Astrocyte (in vitro differentiated cells and primary cell): ENCODE measurements around the gene MRPS25. TPM values are rescaled to one million over a fixed set of nuclear protein-coding genes. Genes with fewer than 3 reads are reported as not detected.
A peak's percentile ranks its signal among the peaks of the same experiment; 100 is the strongest.

Experiments
- DNase-seq: peaks from one replicate; pipeline ENCODE4 v3.0.0-alpha.2; 2010; ENCODE audit warnings: low read depth
- FAIRE-seq: peaks from 2 replicates; lab custom pipeline; 2011; peaks lifted over from hg19 to GRCh38; lab: Jason Lieb, UNC
- H2AFZ ChIP-seq: 2 replicates; pipeline ENCODE4 v1.6.0; 2012; ENCODE audit warnings: low read depth, low read length, inconsistent platforms
- H3K27ac ChIP-seq: 2 replicates; pipeline ENCODE4 v1.5.1; 2011; ENCODE audit warnings: low read depth, low read length, inconsistent platforms
- H3K27me3 ChIP-seq: 2 replicates; pipeline ENCODE4 v1.6.0; 2011; ENCODE audit warnings: low read length, inconsistent platforms; ENCODE audit not compliant: insufficient read depth
- H3K36me3 ChIP-seq: 2 replicates; pipeline ENCODE4 v1.5.1; 2011; ENCODE audit warnings: low read length, inconsistent platforms; ENCODE audit not compliant: insufficient read depth
- H3K4me1 ChIP-seq: 2 replicates; pipeline ENCODE4 v1.5.1; 2011; ENCODE audit warnings: low read length, inconsistent platforms; ENCODE audit not compliant: insufficient read depth
- H3K4me2 ChIP-seq: 2 replicates; pipeline ENCODE4 v1.6.0; 2012; ENCODE audit warnings: low read length, inconsistent platforms
- H3K4me3 ChIP-seq: 2 replicates; pipeline ENCODE4 v1.5.1; 2011; ENCODE audit warnings: low read depth, mild to moderate bottlenecking, low read length, inconsistent platforms; ENCODE audit not compliant: insufficient read depth
- H3K79me2 ChIP-seq: 2 replicates; pipeline ENCODE4 v1.6.0; 2012; ENCODE audit warnings: mild to moderate bottlenecking, low read length, inconsistent platforms; ENCODE audit not compliant: insufficient read depth
- H3K9ac ChIP-seq: 2 replicates; pipeline ENCODE4 v1.6.0; 2012; ENCODE audit warnings: mild to moderate bottlenecking, low read length, inconsistent platforms
- H3K9me3 ChIP-seq: 2 replicates; pipeline ENCODE4 v1.5.1; 2012; ENCODE audit warnings: low read depth, mild to moderate bottlenecking, low read length, inconsistent platforms; ENCODE audit not compliant: insufficient read depth
- H4K20me1 ChIP-seq: 2 replicates; pipeline ENCODE4 v1.6.0; 2012; ENCODE audit warnings: low read length, inconsistent platforms; ENCODE audit not compliant: insufficient read depth
- H3K27ac Mint-ChIP-seq: one replicate; pipeline ENCODE4 v1.8.0; 2021; ENCODE audit warnings: mild to moderate bottlenecking, mixed read lengths; ENCODE audit not compliant: unreplicated experiment
- H3K27me3 Mint-ChIP-seq: one replicate; pipeline ENCODE4 v1.8.0; 2021; ENCODE audit warnings: low read depth, mixed read lengths; ENCODE audit not compliant: unreplicated experiment
- H3K36me3 Mint-ChIP-seq: one replicate; pipeline ENCODE4 v1.8.0; 2021; ENCODE audit warnings: low read depth, mixed read lengths; ENCODE audit not compliant: unreplicated experiment
- H3K4me1 Mint-ChIP-seq: one replicate; pipeline ENCODE4 v1.8.0; 2021; ENCODE audit warnings: low read depth, mixed read lengths; ENCODE audit not compliant: unreplicated experiment
- H3K4me3 Mint-ChIP-seq: one replicate; pipeline ENCODE4 v1.8.0; 2021; ENCODE audit warnings: mild to moderate bottlenecking, moderate library complexity, mixed read lengths; ENCODE audit not compliant: unreplicated experiment
- H3K9me3 Mint-ChIP-seq: one replicate; pipeline ENCODE4 v1.8.0; 2021; ENCODE audit warnings: mild to moderate bottlenecking, mixed read lengths; ENCODE audit not compliant: unreplicated experiment
- CTCF ChIP-seq: IDR thresholded peaks from 2 replicates; pipeline ENCODE4 v1.5.1; 2011; ENCODE audit warnings: low read depth, mild to moderate bottlenecking, inconsistent platforms, low read length, moderate library complexity; ENCODE audit not compliant: insufficient read depth
- EZH2 ChIP-seq: IDR thresholded peaks from 2 replicates; pipeline ENCODE4 v1.6.1; 2012; ENCODE audit warnings: mild to moderate bottlenecking, low read length, inconsistent platforms; ENCODE audit not compliant: insufficient read depth
- total RNA-seq: library from RNA; stranded (reverse); gene quantifications from 2 replicates; pipeline ENCODE4 v1.2.1, GENCODE V29; 2021

The MRPS25 gene
- total RNA-seq, 1 donor from 2014 or later = 38.9 TPM

- FAIRE-seq (no peak), DNase-seq (no peak)
- Histone ChIP-seq H2AFZ (peak overlapping the region; percentile 86), H3K36me3 (no peaks in the 10 kb centered on the region), H3K4me2 (peak overlapping the region; percentile 97), H3K79me2 (peaks cover 23% of the 10 kb centered on the region), H3K4me1 (peaks cover 8% of the 10 kb centered on the region), H3K9ac (peak overlapping the region; percentile 98), H3K4me3 (peak overlapping the region; percentile 98), H3K9me3 (no peaks in the 10 kb centered on the region), H3K27me3 (no peaks in the 10 kb centered on the region), H3K27ac (peak overlapping the region; percentile 29), H4K20me1 (peaks cover 16% of the 10 kb centered on the region)
- TF ChIP-seq EZH2 = no peak
- TF ChIP-seq CTCF = no peak
- H3K4me1 Mint-ChIP-seq = peaks cover 9% of the 10 kb centered on the region
- H3K36me3 Mint-ChIP-seq = no peaks in the 10 kb centered on the region
- H3K27ac Mint-ChIP-seq = no peak overlapping the region
- no peaks in the 10 kb centered on the region for H3K27me3 Mint-ChIP-seq
- H3K9me3 Mint-ChIP-seq = no peaks in the 10 kb centered on the region
- peak overlapping the region; percentile 95 for H3K4me3 Mint-ChIP-seq
Observed at GRCh38 chr3:15065550-15066007, 464 bp upstream of the MRPS25 start.

GRCh38 chr3:15064299-15064834, 748 bp downstream of the MRPS25 start:
- Histone ChIP-seq H3K4me2 (peak overlapping the region; percentile 97), H3K4me1 (peaks cover 8% of the 10 kb centered on the region), H3K27me3 (no peaks in the 10 kb centered on the region), H3K4me3 (peak overlapping the region; percentile 98), H4K20me1 (peaks cover 20% of the 10 kb centered on the region), H3K27ac (peak overlapping the region; percentile 79), H2AFZ (peak overlapping the region; percentile 86), H3K9ac (peak overlapping the region; percentile 98), H3K79me2 (peaks cover 23% of the 10 kb centered on the region), H3K9me3 (no peaks in the 10 kb centered on the region), H3K36me3 (peaks cover 1% of the 10 kb centered on the region)
- no peaks in the 10 kb centered on the region for H3K27me3 Mint-ChIP-seq
- H3K4me1 Mint-ChIP-seq = peaks cover 9% of the 10 kb centered on the region
- no peak for TF ChIP-seq CTCF
- no peak for TF ChIP-seq EZH2
- no peaks in the 10 kb centered on the region for H3K9me3 Mint-ChIP-seq
- H3K4me3 Mint-ChIP-seq = peak overlapping the region; percentile 95
- peak overlapping the region; percentile 81 for H3K27ac Mint-ChIP-seq
- H3K36me3 Mint-ChIP-seq = no peaks in the 10 kb centered on the region
- DNase-seq = no peak
- no peak for FAIRE-seq

GRCh38 chr3:15063656-15064286, 1.3 kb downstream of the MRPS25 start:
- H3K4me3 Mint-ChIP-seq = peak overlapping the region; percentile 95
- H3K27ac Mint-ChIP-seq = peak overlapping the region; percentile 81
- Histone ChIP-seq H3K9ac (peak overlapping the region; percentile 98), H4K20me1 (peaks cover 26% of the 10 kb centered on the region), H3K4me3 (peak overlapping the region; percentile 98), H3K9me3 (no peaks in the 10 kb centered on the region), H2AFZ (peak overlapping the region; percentile 86), H3K79me2 (peaks cover 28% of the 10 kb centered on the region), H3K27me3 (no peaks in the 10 kb centered on the region), H3K36me3 (peaks cover 5% of the 10 kb centered on the region), H3K4me2 (peak overlapping the region; percentile 97), H3K27ac (peak overlapping the region; percentile 79), H3K4me1 (peaks cover 8% of the 10 kb centered on the region)
- peaks cover 2% of the 10 kb centered on the region for H3K36me3 Mint-ChIP-seq
- H3K27me3 Mint-ChIP-seq = no peaks in the 10 kb centered on the region
- FAIRE-seq (no peak), DNase-seq (no peak)
- peaks cover 9% of the 10 kb centered on the region for H3K4me1 Mint-ChIP-seq
- no peak for TF ChIP-seq CTCF
- no peak for TF ChIP-seq EZH2
- H3K9me3 Mint-ChIP-seq = no peaks in the 10 kb centered on the region
